Spinal cord (tissue), 10 donors: Measurements from ENCODE around the gene ZFP57. TPM values are rescaled to one million over a fixed set of nuclear protein-coding genes. Genes with fewer than 3 reads are reported as not detected.

ENCODE experiments used
- DNase-seq, 6 donors: peaks; one replicate each; pipeline versions ENCODE4 v3.0.0 to v3.0.0-alpha.2; 2013 to 2015; ENCODE audit warnings: low spot score in 6 of 6, low read depth in 4 of 6
- H3K27ac ChIP-seq: one replicate; pipeline ENCODE4 v1.5.1; 2013; ENCODE audit warnings: low read depth, low read length, control low read depth
- H3K27me3 ChIP-seq: one replicate; pipeline ENCODE4 v1.6.1; 2013; ENCODE audit warnings: low read length; ENCODE audit not compliant: control insufficient read depth, insufficient read depth
- H3K36me3 ChIP-seq: one replicate; pipeline ENCODE4 v1.6.1; 2013; ENCODE audit warnings: low read length; ENCODE audit not compliant: control insufficient read depth, insufficient read depth
- H3K4me1 ChIP-seq: one replicate; pipeline ENCODE4 v1.6.1; 2013; ENCODE audit warnings: low read length; ENCODE audit not compliant: control insufficient read depth, insufficient read depth
- H3K4me3 ChIP-seq: one replicate; pipeline ENCODE4 v1.5.1; 2013; ENCODE audit warnings: low read depth, low read length, control low read depth
- H3K9me3 ChIP-seq: one replicate; pipeline ENCODE4 v1.6.1; 2013; ENCODE audit warnings: low read length; ENCODE audit not compliant: control insufficient read depth, insufficient read depth
- WGBS: methylation state at CpG from one replicate; pipeline ENCODE4 v1.1.5; 2013; ENCODE audit warnings: missing lambda C conversion rate; ENCODE audit not compliant: insufficient coverage; 5-methylcytosine and 5-hydroxymethylcytosine counted together
- polyA plus RNA-seq, 2 donors: library from polyadenylated mRNA; unstranded; fragments of 120-200 nt; gene quantifications; one replicate each; pipeline ENCODE4 v1.2.1, GENCODE V29; 2013; ENCODE audit not compliant: insufficient read length in 2 of 2
- total RNA-seq, 2 donors: library from RNA; depleted of rRNA in 1 of 2; stranded (reverse); fragments of 120-200 nt in 1 of 2; fragments of >200 nt in 1 of 2; gene quantifications; one replicate each; pipeline versions ENCODE4 v1.2.3 to v1.2.4, GENCODE V29; 2013 to 2014
- donor health status: healthy.

Gene ZFP57
- total and polyA plus RNA-seq, 4 donors = 5.9 to 7.1 TPM; not detected in 2

GRCh38 chr6:29723666-29724588 lies 43.0 kb upstream of the ZFP57 start:
- H3K27ac ChIP-seq = no peak overlapping the region
- DNase-seq = peak in 2 of 6 donors; percentile 5 to 8
- peak overlapping the region; percentile 42 for H3K4me3 ChIP-seq
- no peaks in the 10 kb centered on the region for H3K9me3 ChIP-seq
- WGBS = 2% methylated on average over 73 of the region's 76 CpGs
- no peaks in the 10 kb centered on the region for H3K36me3 ChIP-seq
- peaks cover 40% of the 10 kb centered on the region for H3K27me3 ChIP-seq
- peaks cover 15% of the 10 kb centered on the region for H3K4me1 ChIP-seq

GRCh38 chr6:29723262-29723665 lies 42.3 kb upstream of the ZFP57 start, which contains the start of gene HLA-F:
HLA-F (plus strand) TSS chr6:29723434; CDS start chr6:29723464, 30 bp downstream.
- H3K4me3 ChIP-seq = peak within 1 kb of the TSS; percentile 42
- H3K9me3 ChIP-seq = no peaks in the 10 kb centered on the region
- H3K27ac ChIP-seq = no peak within 1 kb of the TSS
- H3K4me1 ChIP-seq = peaks cover 15% of the 10 kb centered on the region
- peaks cover 39% of the 10 kb centered on the region for H3K27me3 ChIP-seq
- no peaks in the 10 kb centered on the region for H3K36me3 ChIP-seq
- peak in 3 of 6 donors; percentile 21 to 92 (median 89) for DNase-seq
- WGBS = under 1% methylated on average over 24 of the region's 26 CpGs

DNA sequence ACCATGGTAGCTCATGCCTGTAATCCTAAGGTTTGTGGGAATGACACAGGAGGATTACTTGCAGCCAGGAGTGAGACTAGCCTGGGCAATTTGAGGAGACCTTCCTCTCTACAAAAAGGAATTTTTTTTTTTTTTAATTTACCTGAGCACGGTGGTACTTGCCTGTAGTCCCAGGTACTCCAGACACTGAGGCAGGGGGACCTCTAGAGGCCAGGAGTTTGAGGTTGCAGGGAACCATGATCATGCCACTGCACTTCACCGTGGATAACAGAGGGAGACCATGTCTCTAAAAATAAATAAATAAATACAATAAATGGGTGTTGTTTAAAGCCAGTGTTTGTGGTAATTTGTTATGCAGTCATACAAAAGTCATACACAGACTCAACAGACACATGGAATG lies 39.9 kb upstream of the ZFP57 start:
- H3K27me3 ChIP-seq = peaks cover 36% of the 10 kb centered on the region
- H3K36me3 ChIP-seq = no peaks in the 10 kb centered on the region
- WGBS = no CpG with 5 or more reads among the region's 2 CpGs
- peaks cover 15% of the 10 kb centered on the region for H3K4me1 ChIP-seq
- H3K9me3 ChIP-seq = no peaks in the 10 kb centered on the region
- no peak for DNase-seq
- H3K4me3 ChIP-seq = no peak overlapping the region
- no peak overlapping the region for H3K27ac ChIP-seq

GRCh38 chr6:29710281-29710941 lies 29.5 kb upstream of the ZFP57 start:
- H3K27ac ChIP-seq = no peak overlapping the region
- no peaks in the 10 kb centered on the region for H3K36me3 ChIP-seq
- no peaks in the 10 kb centered on the region for H3K4me1 ChIP-seq
- no peak for DNase-seq
- no peaks in the 10 kb centered on the region for H3K9me3 ChIP-seq
- no peak overlapping the region for H3K4me3 ChIP-seq
- peaks cover 4% of the 10 kb centered on the region for H3K27me3 ChIP-seq
- 81% methylated on average over 7 of the region's 8 CpGs for WGBS

DNA sequence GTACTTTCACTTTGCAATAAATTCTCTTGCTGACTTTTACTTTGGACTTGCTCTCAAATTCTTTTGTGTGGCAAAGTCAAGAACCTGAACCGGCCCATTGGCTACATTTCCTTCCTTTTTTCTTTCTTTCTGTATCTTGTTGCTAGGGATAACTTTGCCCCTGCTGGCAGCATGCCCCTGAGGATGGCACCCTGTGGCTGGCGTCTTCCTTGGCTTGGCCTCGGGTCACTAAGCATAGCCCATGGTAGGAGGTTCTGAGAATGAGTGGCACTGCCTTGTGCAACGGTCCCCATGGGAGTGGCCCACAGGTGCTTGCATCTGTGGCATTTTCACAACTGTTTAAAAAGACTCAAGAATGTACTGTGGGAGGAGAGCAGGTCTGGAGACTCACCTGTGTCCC lies 28.2 kb upstream of the ZFP57 start:
- Histone ChIP-seq H3K27me3 (peaks cover 6% of the 10 kb centered on the region), H3K36me3 (no peaks in the 10 kb centered on the region), H3K4me3 (no peak overlapping the region), H3K9me3 (no peaks in the 10 kb centered on the region), H3K4me1 (no peaks in the 10 kb centered on the region), H3K27ac (no peak overlapping the region)
- WGBS = 55% methylated on average over 4 of the region's 4 CpGs
- no peak for DNase-seq

DNA sequence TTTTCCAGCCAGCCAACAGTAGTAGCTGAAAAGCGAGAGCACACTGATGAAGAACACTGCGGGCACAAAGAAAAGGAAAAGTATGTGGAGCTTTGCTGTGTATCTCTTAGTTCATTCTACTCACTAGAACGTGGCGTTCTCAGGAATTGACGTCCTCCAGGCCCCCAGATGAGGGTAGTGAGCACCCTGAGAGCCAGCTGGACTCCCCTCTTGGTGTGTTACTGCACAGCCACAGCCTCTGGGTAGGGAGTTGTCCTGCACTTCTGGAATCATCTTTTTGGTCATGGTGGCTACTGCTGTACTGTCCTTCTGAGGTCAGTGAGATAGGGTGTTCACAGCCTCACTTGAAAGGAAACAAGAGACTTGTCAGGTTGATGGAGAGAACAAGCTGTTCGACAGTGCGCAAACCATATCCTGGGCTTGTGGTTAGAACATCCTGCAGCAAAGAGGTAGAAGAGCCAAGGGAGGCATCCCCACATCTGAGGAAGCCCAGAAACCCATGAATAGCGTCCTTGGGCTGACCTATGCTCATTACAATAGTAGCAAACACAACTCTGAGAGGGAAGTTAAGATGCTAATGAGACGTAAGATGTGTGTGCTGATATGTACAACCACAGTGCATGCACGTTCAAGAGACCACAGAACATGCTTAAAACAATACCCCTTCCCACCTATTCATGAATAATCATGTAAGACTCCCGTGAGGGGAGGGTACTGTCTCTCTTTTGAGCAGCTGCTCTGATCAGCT lies 27.7 kb upstream of the ZFP57 start:
- no peaks in the 10 kb centered on the region for H3K36me3 ChIP-seq
- H3K4me1 ChIP-seq = no peaks in the 10 kb centered on the region
- no peak overlapping the region for H3K4me3 ChIP-seq
- no peak overlapping the region for H3K27ac ChIP-seq
- WGBS = 51% methylated on average over 2 of the region's 11 CpGs
- peaks cover 6% of the 10 kb centered on the region for H3K27me3 ChIP-seq
- H3K9me3 ChIP-seq = no peaks in the 10 kb centered on the region
- DNase-seq = no peak

- peak; percentile 32 to 94 (median 53) for DNase-seq
- WGBS = 50% methylated on average over 5 of the region's 10 CpGs
- peaks cover 10% of the 10 kb centered on the region for H3K27me3 ChIP-seq
Observed at GRCh38 chr6:29705389-29706231, 24.7 kb upstream of the ZFP57 start.

GRCh38 chr6:29702519-29703103 lies 21.7 kb upstream of the ZFP57 start:
- H3K4me3 ChIP-seq = no peak overlapping the region
- no peak overlapping the region for H3K27ac ChIP-seq
- H3K36me3 ChIP-seq = no peaks in the 10 kb centered on the region
- WGBS = 29% methylated on average over 17 of the region's 17 CpGs
- H3K27me3 ChIP-seq = peaks cover 10% of the 10 kb centered on the region
- H3K9me3 ChIP-seq = no peaks in the 10 kb centered on the region
- peak in 2 of 6 donors; percentile 3 to 49 for DNase-seq
- H3K4me1 ChIP-seq = no peaks in the 10 kb centered on the region

More at GRCh38 chr6:29705389-29706231, 24.7 kb upstream of the ZFP57 start:
- Histone ChIP-seq H3K27ac (no peak overlapping the region), H3K4me3 (no peak overlapping the region), H3K4me1 (no peaks in the 10 kb centered on the region), H3K36me3 (no peaks in the 10 kb centered on the region), H3K9me3 (no peaks in the 10 kb centered on the region)
